GM12801 (cell line): ENCODE data around the gene RASGRP3.

Experiments
- TF ChIP-seq, protein P1 (sequence below): IDR thresholded peaks from one replicate; pipeline ENCODE4 v1.5.1; 2011; ENCODE audit warnings: control low read depth; ENCODE audit not compliant: insufficient read length; ENCODE audit errors: extremely low read depth

The RASGRP3 gene

DNA sequence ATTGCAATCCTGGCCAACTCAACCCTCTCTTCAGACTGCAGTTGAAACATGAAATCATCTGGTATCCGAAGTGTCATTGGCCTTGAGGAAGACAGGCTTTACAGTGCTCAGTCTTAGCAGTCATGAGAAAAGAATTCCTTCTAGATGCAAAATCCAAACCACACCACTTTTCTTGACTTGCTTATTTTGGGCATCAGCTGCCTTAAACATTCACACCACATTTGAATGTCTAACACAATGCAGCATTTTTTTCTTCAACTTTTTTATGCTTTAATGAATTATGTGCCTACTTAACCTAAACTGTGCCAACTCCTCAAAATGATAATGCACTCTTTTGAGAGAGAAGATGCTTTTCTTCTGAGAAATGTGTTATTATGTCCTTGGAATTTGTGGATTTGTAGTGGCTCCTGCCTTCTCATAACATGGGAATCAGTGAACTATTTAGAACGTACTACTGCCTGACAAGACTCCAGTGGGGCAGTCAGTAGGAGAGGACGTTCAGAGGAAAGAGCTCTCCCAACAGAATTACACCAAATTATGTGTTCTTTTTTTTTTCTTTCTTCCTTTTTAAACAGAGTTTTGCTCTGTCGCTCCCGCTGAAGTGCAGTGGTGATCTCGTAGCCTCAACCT lies 125.9 kb downstream of the RASGRP3 start:
- TF ChIP-seq, protein P1, sequence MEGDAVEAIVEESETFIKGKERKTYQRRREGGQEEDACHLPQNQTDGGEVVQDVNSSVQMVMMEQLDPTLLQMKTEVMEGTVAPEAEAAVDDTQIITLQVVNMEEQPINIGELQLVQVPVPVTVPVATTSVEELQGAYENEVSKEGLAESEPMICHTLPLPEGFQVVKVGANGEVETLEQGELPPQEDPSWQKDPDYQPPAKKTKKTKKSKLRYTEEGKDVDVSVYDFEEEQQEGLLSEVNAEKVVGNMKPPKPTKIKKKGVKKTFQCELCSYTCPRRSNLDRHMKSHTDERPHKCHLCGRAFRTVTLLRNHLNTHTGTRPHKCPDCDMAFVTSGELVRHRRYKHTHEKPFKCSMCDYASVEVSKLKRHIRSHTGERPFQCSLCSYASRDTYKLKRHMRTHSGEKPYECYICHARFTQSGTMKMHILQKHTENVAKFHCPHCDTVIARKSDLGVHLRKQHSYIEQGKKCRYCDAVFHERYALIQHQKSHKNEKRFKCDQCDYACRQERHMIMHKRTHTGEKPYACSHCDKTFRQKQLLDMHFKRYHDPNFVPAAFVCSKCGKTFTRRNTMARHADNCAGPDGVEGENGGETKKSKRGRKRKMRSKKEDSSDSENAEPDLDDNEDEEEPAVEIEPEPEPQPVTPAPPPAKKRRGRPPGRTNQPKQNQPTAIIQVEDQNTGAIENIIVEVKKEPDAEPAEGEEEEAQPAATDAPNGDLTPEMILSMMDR, result no peak

DNA sequence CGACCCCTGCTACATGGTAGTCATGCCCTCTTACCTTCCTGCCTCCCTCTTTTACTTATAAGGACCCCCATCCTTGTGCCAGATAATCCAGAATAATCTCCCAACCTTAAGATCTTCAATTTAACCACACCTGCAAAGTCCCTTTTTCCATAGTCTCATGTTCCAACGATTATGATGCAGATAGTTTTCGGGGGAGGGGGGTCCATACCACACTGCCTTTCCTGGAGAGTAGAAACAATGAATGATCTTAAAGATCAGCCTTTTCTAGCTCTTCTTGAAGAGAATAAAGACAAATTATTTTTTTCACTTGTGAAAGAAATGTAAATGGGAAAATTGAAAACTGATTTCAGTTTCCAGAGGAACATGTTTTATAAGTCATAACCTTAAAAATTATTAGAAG lies 127.0 kb downstream of the RASGRP3 start:
- TF ChIP-seq, protein P1, result no peak

DNA sequence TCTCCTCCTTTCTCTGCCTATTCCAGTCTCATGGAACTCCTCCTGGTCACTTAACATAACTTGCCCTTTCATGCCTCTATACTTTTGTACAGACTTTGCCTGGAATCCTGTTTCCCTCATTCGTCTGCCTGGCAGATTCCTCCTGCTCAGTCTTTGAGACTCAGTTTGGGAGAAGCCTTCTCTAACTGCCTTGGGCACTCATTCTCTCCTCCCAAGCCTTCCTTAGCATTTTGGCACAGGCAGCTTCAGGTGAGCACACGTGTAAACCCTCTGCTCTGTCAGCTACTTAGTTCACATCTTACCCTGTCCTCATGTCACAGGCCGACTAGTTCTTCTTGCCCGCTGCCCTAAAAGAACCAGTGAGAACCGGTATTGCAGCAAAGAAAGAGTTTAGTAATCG lies 128.6 kb downstream of the RASGRP3 start:
- TF ChIP-seq, protein P1, result no peak

DNA sequence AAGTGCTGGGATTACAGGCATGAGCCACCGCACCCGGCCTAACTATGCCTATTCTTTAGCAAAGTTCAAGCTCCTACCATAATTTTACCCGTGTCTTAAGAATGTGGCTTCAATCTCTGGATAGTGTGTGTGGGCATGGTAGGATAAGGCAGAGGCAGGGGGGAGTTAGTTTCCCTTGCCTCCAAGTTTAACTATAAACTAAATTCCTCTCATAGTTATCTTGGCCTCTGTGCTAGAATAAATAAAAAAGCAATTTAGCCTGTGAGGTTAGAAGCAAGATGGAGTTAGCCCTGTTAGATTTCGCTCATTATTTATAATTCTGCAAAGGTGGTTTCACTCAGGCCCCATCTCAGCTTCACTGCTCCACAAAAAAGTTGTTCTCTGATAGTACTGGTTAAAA lies 129.7 kb downstream of the RASGRP3 start:
- TF ChIP-seq, protein P1, result no peak

DNA sequence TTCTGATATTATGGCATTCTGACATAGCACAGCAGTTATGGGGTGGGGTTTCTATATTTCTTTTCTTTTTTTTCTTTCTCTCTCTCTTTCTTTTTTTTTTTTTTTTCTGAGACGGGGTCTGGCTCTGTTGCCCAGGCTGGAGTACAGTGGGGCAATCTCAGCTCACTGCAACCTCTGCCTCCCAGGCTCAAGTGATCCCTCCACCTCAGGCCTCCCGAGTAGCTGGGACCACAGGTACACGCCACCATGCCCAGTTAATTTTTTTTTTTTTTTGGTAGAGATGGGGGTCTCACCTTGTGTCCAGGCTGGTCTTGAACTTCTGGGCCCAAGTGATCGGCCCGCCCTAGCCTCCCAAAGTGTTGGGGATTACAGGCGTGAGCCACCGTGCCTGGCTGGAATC lies 130.2 kb downstream of the RASGRP3 start:
- TF ChIP-seq, protein P1, result no peak

DNA sequence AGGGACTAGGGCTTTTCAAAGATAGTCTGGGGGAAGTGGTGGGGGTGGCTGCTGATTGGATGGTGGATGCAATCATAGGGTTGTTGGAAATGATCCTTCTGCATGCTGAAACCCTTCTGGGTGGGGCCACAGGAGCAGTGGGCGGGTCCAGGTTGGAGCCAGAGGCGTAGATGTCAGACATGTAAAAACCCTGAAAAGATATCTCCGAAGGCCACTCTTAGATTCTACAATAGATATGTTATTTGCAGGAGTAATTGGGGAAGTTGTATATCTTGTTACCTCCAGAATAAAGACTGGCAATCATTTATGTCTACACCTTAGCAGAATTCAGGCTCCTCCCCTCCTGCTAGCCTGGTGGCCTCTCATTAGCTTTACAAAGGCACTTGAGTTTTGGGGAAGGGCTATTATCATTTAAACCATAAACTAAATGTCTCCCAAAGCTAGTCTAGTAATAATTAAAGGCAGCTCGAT lies 130.8 kb downstream of the RASGRP3 start:
- TF ChIP-seq, protein P1, result no peak

DNA sequence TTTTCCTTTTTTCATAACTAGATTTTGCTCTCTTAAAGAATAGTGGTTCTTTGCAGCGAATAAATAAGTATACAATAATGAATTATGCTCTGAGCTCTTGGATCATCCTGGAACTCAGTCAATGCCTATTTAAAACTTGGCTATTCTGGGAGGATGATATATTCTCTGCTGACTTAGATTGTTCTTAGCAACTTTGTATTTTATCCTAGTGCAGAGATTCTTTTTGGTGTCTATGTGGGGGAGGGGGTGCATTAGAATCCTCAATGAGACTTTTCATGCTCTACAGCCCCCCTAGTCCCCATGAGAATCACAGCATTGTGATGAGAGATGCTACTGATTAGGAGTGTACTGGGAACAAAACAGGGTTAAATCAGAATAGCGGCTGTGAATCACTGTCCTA lies 131.5 kb downstream of the RASGRP3 start:
- TF ChIP-seq, protein P1, result no peak

DNA sequence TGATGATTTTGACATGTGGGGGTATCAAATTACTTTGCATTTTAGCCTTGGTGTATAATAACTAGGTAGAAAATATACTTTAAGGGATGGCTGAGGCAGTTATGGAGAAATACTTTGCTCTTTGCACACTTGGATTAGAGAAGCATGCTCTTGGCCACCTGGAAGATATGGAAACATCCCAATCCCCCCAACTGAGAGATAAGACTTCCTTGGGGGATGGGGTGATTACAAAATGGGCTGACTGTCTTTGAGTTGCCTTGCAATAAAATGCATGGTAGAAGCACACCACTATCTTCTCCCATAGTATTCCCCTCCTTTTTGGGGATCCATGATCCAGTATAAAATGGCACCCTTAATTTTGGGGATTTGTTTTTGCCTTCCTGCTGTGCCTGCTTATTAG lies 137.7 kb downstream of the RASGRP3 start:
- TF ChIP-seq, protein P1, result no peak
